Small intestine (tissue), 7 donors: ENCODE results near the gene ONECUT1. TPM values are rescaled to one million over a fixed set of nuclear protein-coding genes. Genes with fewer than 3 reads are reported as not detected.

Experiments
- DNase-seq, 2 donors: peaks; one replicate each; pipeline versions ENCODE4 v3.0.0 to v3.0.0-alpha.2; 2013
- FAIRE-seq: peaks from 2 replicates; lab custom pipeline; 2012; peaks lifted over from hg19 to GRCh38; lab: Jason Lieb, UNC
- H3K27ac ChIP-seq, 3 donors: one replicate each; pipeline ENCODE4 v1.5.1; 2013; ENCODE audit warnings: low read length in 2 of 3, mild to moderate bottlenecking in 2 of 3, control low read depth in 1 of 3, inconsistent platforms in 1 of 3, low read depth in 1 of 3, moderate library complexity in 1 of 3
- H3K27me3 ChIP-seq, 3 donors: one replicate each; pipeline ENCODE4 v1.6.1; 2013; ENCODE audit warnings: low read length in 3 of 3, inconsistent platforms in 1 of 3; ENCODE audit not compliant: control insufficient read depth in 3 of 3, insufficient read depth in 3 of 3
- H3K36me3 ChIP-seq, 3 donors: one replicate each; pipeline ENCODE4 v1.6.1; 2013; ENCODE audit warnings: low read length in 3 of 3, inconsistent platforms in 1 of 3, low read depth in 1 of 3, mild to moderate bottlenecking in 1 of 3, moderate library complexity in 1 of 3; ENCODE audit not compliant: control insufficient read depth in 3 of 3, insufficient read depth in 2 of 3
- H3K4me1 ChIP-seq, 3 donors: one replicate each; pipeline ENCODE4 v1.6.1; 2013; ENCODE audit warnings: low read length in 2 of 3, inconsistent platforms in 1 of 3, low read depth in 1 of 3, mild to moderate bottlenecking in 1 of 3, moderate library complexity in 1 of 3; ENCODE audit not compliant: control insufficient read depth in 3 of 3, insufficient read depth in 2 of 3
- H3K4me3 ChIP-seq, 3 donors: one replicate each; pipeline ENCODE4 v1.5.1; 2013; ENCODE audit warnings: low read length in 3 of 3, control low read depth in 1 of 3, inconsistent platforms in 1 of 3, low read depth in 1 of 3, mild to moderate bottlenecking in 1 of 3, moderate library complexity in 1 of 3
- H3K9me3 ChIP-seq, 2 donors: one replicate each; pipeline ENCODE4 v1.6.1; 2013; ENCODE audit warnings: low read depth in 1 of 2, low read length in 1 of 2; ENCODE audit not compliant: control insufficient read depth in 2 of 2, insufficient read depth in 1 of 2
- whole genome bisulfite sequencing, 3 donors: extraction: QIAGEN DNeasy Blood & Tissue Kit; methylation state at CpG; one replicate each; pipeline ENCODE4 v1.1.7; 2013; 5-methylcytosine and 5-hydroxymethylcytosine counted together
- polyA plus RNA-seq, 4 donors: library from polyadenylated mRNA; stranded (reverse) in 3 of 4; unstranded in 1 of 4; fragments of 200-250 nt in 3 of 4; fragments of 120-200 nt in 1 of 4; gene quantifications; one replicate each; pipeline versions ENCODE4 v1.2.1 to v1.2.3, GENCODE V29; 2013
- donor health status: healthy with polysubstance abuse.
- donor health status: control.
- donor health status: control.
- donor health status: Bipolar disorder and iron deficiency.
- donor health status: healthy.

ONECUT1 gene
- polyA plus RNA-seq, 4 donors, result not detected

GRCh38 chr15:52794665-52795463, 4.7 kb upstream of the ONECUT1 start:
- H3K4me1 ChIP-seq, result peaks cover 0 to 5% (median 3%) of the 10 kb centered on the region in 3 donors
- DNase-seq (no peak), FAIRE-seq (no peak)
- peaks cover 0 to 7% of the 10 kb centered on the region in 2 donors for H3K9me3 ChIP-seq
- H3K27ac ChIP-seq, result no peak overlapping the region
- H3K4me3 ChIP-seq, result no peak overlapping the region
- peaks cover 10 to 95% (median 61%) of the 10 kb centered on the region in 3 donors for H3K27me3 ChIP-seq
- 14 to 58% (median 44%) methylated on average over 43 of the region's 43 CpGs for WGBS, 3 donors
- no peaks in the 10 kb centered on the region for H3K36me3 ChIP-seq

- no peak for FAIRE-seq
Measured at GRCh38 chr15:52791776-52792175, 1.6 kb upstream of the ONECUT1 start.

GRCh38 chr15:52790941-52791751, 1.0 kb upstream of the ONECUT1 start:
- Histone ChIP-seq H3K4me3 (peak overlapping the region in 2 of 3 donors; percentile 40 to 59), H3K27me3 (peaks cover 24 to 96% (median 70%) of the 10 kb centered on the region in 3 donors), H3K4me1 (peaks cover 0 to 5% (median 3%) of the 10 kb centered on the region in 3 donors), H3K27ac (no peak overlapping the region), H3K36me3 (no peaks in the 10 kb centered on the region), H3K9me3 (peaks cover 0 to 4% of the 10 kb centered on the region in 2 donors)
- whole genome bisulfite sequencing, 3 donors, result 11 to 32% (median 27%) methylated on average over 49 to 50 of the region's 50 CpGs
- DNase-seq, result no peak
- no peak for FAIRE-seq

More at GRCh38 chr15:52791776-52792175, 1.6 kb upstream of the ONECUT1 start:
- no peaks in the 10 kb centered on the region for H3K36me3 ChIP-seq
- no peak for DNase-seq
- no peak overlapping the region for H3K27ac ChIP-seq
- peaks cover 24 to 96% (median 69%) of the 10 kb centered on the region in 3 donors for H3K27me3 ChIP-seq
- no peak overlapping the region for H3K4me3 ChIP-seq
- H3K4me1 ChIP-seq, result peaks cover 0 to 5% (median 3%) of the 10 kb centered on the region in 3 donors
- H3K9me3 ChIP-seq, result peaks cover 0 to 7% of the 10 kb centered on the region in 2 donors
- 43 to 60% (median 52%) methylated on average over 5 of the region's 5 CpGs for WGBS, 3 donors

- H3K27me3 ChIP-seq, result peaks cover 24 to 96% (median 68%) of the 10 kb centered on the region in 3 donors
- FAIRE-seq (no peak), DNase-seq (no peak)
- H3K36me3 ChIP-seq, result no peaks in the 10 kb centered on the region
- H3K4me1 ChIP-seq, result peaks cover 0 to 8% (median 7%) of the 10 kb centered on the region in 3 donors
- H3K27ac ChIP-seq, result no peak overlapping the region
- peak overlapping the region in 2 of 3 donors; percentile 35 to 59 for H3K4me3 ChIP-seq
- H3K9me3 ChIP-seq, result no peaks in the 10 kb centered on the region
- 0 to 1% (median 1%) methylated on average over 34 to 51 of the region's 51 CpGs for WGBS, 3 donors
Measured at GRCh38 chr15:52789601-52790168, 451 bp downstream of the ONECUT1 start.

- 5 to 11% (median 9%) methylated on average over 33 to 37 of the region's 37 CpGs for WGBS, 3 donors
- Histone ChIP-seq H3K27me3 (peaks cover 24 to 96% (median 69%) of the 10 kb centered on the region in 3 donors), H3K9me3 (no peaks in the 10 kb centered on the region), H3K4me3 (peak overlapping the region in 1 of 3 donors; percentile 59), H3K4me1 (peaks cover 0 to 8% (median 7%) of the 10 kb centered on the region in 3 donors), H3K36me3 (no peaks in the 10 kb centered on the region), H3K27ac (no peak overlapping the region)
- DNase-seq (no peak), FAIRE-seq (no peak)
Measured at GRCh38 chr15:52789008-52789600, 1.0 kb downstream of the ONECUT1 start.

GRCh38 chr15:52788099-52788986, 1.8 kb downstream of the ONECUT1 start:
- H3K4me3 ChIP-seq, result no peak overlapping the region
- WGBS, 3 donors, result 4 to 9% (median 5%) methylated on average over 56 to 58 of the region's 58 CpGs
- H3K36me3 ChIP-seq, result no peaks in the 10 kb centered on the region

GRCh38 chr15:52787549-52788098, 2.5 kb downstream of the ONECUT1 start:
- H3K9me3 ChIP-seq, result no peaks in the 10 kb centered on the region
- no peak overlapping the region for H3K27ac ChIP-seq
- DNase-seq (no peak), FAIRE-seq (no peak)
- peaks cover 0 to 8% (median 7%) of the 10 kb centered on the region in 3 donors for H3K4me1 ChIP-seq
- H3K36me3 ChIP-seq, result no peaks in the 10 kb centered on the region
- H3K27me3 ChIP-seq, result peaks cover 24 to 97% (median 71%) of the 10 kb centered on the region in 3 donors
- WGBS, 3 donors, result 3 to 13% (median 9%) methylated on average over 25 to 27 of the region's 27 CpGs
- no peak overlapping the region for H3K4me3 ChIP-seq

More at GRCh38 chr15:52788099-52788986, 1.8 kb downstream of the ONECUT1 start:
- no peaks in the 10 kb centered on the region for H3K9me3 ChIP-seq
- peaks cover 0 to 8% (median 7%) of the 10 kb centered on the region in 3 donors for H3K4me1 ChIP-seq
- peaks cover 24 to 96% (median 69%) of the 10 kb centered on the region in 3 donors for H3K27me3 ChIP-seq
- DNase-seq, result no peak
- FAIRE-seq, result no peak
- no peak overlapping the region for H3K27ac ChIP-seq
